ENCODE data around the gene TUSC2. TPM values are rescaled to one million over a fixed set of nuclear protein-coding genes. Genes with fewer than 3 reads are reported as not detected.

Gene TUSC2
- total RNA-seq, 1 experiment from 2014 or later = 33.5 TPM

- no peak overlapping the region for H3K56ac ChIP-seq (ENCODE audit: insufficient read length, low read depth, low read length)
Observed at GRCh38 chr3:50294089-50294488, 33.9 kb downstream of the TUSC2 start.

More at GRCh38 chr3:50294089-50294488, 33.9 kb downstream of the TUSC2 start:
- Histone ChIP-seq H2BK120ac (ENCODE audit: low read depth, low read length, poor library complexity, severe bottlenecking) (no peak overlapping the region), H3K4ac (ENCODE audit: low read depth, low read length) (no peak overlapping the region), H3K79me2 (ENCODE audit: insufficient read depth, low read length) (peaks cover 3% of the 10 kb centered on the region; the same call in 1 of the 2 replicates), H3K9me3 (ENCODE audit: control insufficient read depth, low read depth, low read length) (no peaks in the 10 kb centered on the region), H3K27me3 (ENCODE audit: insufficient read depth, low read length) (no peaks in the 10 kb centered on the region), H2BK5ac (ENCODE audit: insufficient read length, low read length) (no peak overlapping the region), H2BK20ac (ENCODE audit: low read depth, low read length, poor library complexity, severe bottlenecking) (no peak overlapping the region), H4K8ac (replicated peaks; ENCODE audit: insufficient read length, low read depth, low read length) (no peak overlapping the region), H3K23me2 (ENCODE audit: insufficient read length, low read depth, low read length, poor library complexity, severe bottlenecking) (peaks cover 11% of the 10 kb centered on the region), H4K91ac (ENCODE audit: insufficient read length, low read depth, low read length) (no peak overlapping the region), H3K14ac (ENCODE audit: insufficient read depth, low read length) (no peak overlapping the region), H3K79me1 (ENCODE audit: insufficient read depth, low read depth, low read length, poor library complexity, severe bottlenecking) (no peaks in the 10 kb centered on the region), H3K23ac (ENCODE audit: insufficient read length, low read depth, low read length) (no peak overlapping the region), H4K5ac (ENCODE audit: insufficient read length, low read depth, low read length) (no peak overlapping the region), H2BK12ac (ENCODE audit: insufficient read length, low read depth, low read length) (no peak overlapping the region), H3K27ac (ENCODE audit: insufficient read length, low read depth, low read length) (no peak overlapping the region), H2AK5ac (ENCODE audit: insufficient read length, low read length) (no peak overlapping the region), H2BK15ac (ENCODE audit: low read depth, low read length) (no peak overlapping the region), H3K18ac (ENCODE audit: insufficient read length, low read depth, low read length) (no peak overlapping the region), H3K4me1 (ENCODE audit: insufficient read depth, low read length) (no peaks in the 10 kb centered on the region), H4K20me1 (ENCODE audit: control insufficient read depth, insufficient read depth, insufficient read length) (no peaks in the 10 kb centered on the region), H3K4me2 (ENCODE audit: insufficient read depth, insufficient read length, low read length) (no peak overlapping the region), H3K9ac (ENCODE audit: extremely low read depth, insufficient read length, low read length) (no peak overlapping the region), H2AFZ (ENCODE audit: low read length) (no peak overlapping the region), H3T11ph (ENCODE audit: low read length) (no peak overlapping the region)
- WGBS (ENCODE audit: extremely low coverage, insufficient read length, low lambda C conversion rate) = no CpG with 5 or more reads among the region's 4 CpGs
- Mint-ChIP-seq H3K4me1 (peaks cover 15 to 16% of the 10 kb centered on the region in 2 experiments), H3K9me3 (no peaks in the 10 kb centered on the region; a peak in 1 of 5 replicates), H3K27me3 (ENCODE audit: low read depth) (no peaks in the 10 kb centered on the region), H3K4me3 (no peak overlapping the region; a peak in 1 of 5 replicates), H3K27ac (no peak overlapping the region), H3K36me3 (ENCODE audit: insufficient read depth in 1 of 3, low read depth in 3 of 3) (peaks cover 15 to 28% (median 19%) of the 10 kb centered on the region in 3 experiments; a peak in 6 of 7 replicates)
- DNase-seq = no peak
- TF ChIP-seq CTCF (conservative IDR thresholded peaks at IDR 0.05) = no peak

All from H9 (cell line).